Tibial nerve (tissue), 3 donors: ENCODE measurements around the gene ABHD17B.

Experiments
- POLR2A ChIP-seq, 2 donors: fragments of 450-650 bp; IDR thresholded peaks; one replicate each; pipeline ENCODE4 v1.6.1; 2017; ENCODE audit warnings: antibody characterized with exemption in 2 of 2, mild to moderate bottlenecking in 2 of 2, moderate library complexity in 2 of 2
- TF ChIP-seq, protein P1 (sequence below), 5 experiments: fragments of 200-600 bp in 3 of 5; fragments of 450-650 bp in 2 of 5; sonication (generic) in 3 of 5; IDR thresholded peaks; one replicate each; pipeline ENCODE4 v1.5.1; 2016 to 2019; ENCODE audit warnings: antibody characterized with exemption in 5 of 5, mild to moderate bottlenecking in 3 of 5, moderate library complexity in 2 of 5

DNA sequence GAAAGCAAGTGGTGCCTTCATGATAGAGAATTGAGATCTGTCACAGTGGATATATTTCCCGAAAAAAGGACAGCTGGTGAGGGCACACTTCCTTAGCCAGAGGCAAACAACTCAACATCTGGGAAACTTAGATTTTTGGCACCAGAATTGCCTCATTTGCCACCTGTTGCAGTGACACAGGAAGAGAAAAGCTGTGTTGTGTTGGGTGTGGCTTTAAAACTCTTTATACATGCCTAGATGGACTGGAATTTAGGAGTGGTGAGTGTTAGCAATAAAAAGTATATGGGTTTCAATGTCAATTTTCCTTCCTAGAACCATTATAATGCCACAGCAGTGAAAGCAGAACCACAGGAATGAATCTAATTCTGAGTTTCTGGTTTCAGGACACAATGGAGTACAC is 80.1 kb downstream of the ABHD17B start:
- no peak for TF ChIP-seq POLR2A (IDR thresholded peaks at IDR 0.05)
- TF ChIP-seq, protein P1, sequence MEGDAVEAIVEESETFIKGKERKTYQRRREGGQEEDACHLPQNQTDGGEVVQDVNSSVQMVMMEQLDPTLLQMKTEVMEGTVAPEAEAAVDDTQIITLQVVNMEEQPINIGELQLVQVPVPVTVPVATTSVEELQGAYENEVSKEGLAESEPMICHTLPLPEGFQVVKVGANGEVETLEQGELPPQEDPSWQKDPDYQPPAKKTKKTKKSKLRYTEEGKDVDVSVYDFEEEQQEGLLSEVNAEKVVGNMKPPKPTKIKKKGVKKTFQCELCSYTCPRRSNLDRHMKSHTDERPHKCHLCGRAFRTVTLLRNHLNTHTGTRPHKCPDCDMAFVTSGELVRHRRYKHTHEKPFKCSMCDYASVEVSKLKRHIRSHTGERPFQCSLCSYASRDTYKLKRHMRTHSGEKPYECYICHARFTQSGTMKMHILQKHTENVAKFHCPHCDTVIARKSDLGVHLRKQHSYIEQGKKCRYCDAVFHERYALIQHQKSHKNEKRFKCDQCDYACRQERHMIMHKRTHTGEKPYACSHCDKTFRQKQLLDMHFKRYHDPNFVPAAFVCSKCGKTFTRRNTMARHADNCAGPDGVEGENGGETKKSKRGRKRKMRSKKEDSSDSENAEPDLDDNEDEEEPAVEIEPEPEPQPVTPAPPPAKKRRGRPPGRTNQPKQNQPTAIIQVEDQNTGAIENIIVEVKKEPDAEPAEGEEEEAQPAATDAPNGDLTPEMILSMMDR (IDR thresholded peaks at IDR 0.05) = no peak
